Neutrophil (primary cell): Measurements from ENCODE around the gene BCAP31.

ENCODE experiments used
- H3K27ac ChIP-seq: fragments of 200-600 bp; sonication (generic); 2 replicates; pipeline ENCODE4 v1.5.1; 2016; ENCODE audit warnings: mild to moderate bottlenecking, moderate library complexity
- H3K27me3 ChIP-seq: fragments of 200-600 bp; sonication (generic); 2 replicates; pipeline ENCODE4 v1.6.0; 2016; ENCODE audit warnings: mild to moderate bottlenecking
- H3K36me3 ChIP-seq: fragments of 200-600 bp; sonication (generic); 2 replicates; pipeline ENCODE4 v1.5.1; 2017
- H3K4me1 ChIP-seq, 2 experiments: fragments of 200-600 bp in 1 of 2; sonication (generic) in 1 of 2; 1 replicate in 1 of 2; 2 replicates in 1 of 2; pipeline versions ENCODE4 v1.5.1 to v1.6.1; 2013 to 2016; ENCODE audit warnings: low read depth in 1 of 2, low read length in 1 of 2, mild to moderate bottlenecking in 1 of 2, moderate library complexity in 1 of 2; ENCODE audit not compliant: control insufficient read depth in 1 of 2, insufficient read depth in 1 of 2
- H3K4me3 ChIP-seq, 2 experiments: fragments of 200-600 bp in 1 of 2; sonication (generic) in 1 of 2; 1 replicate in 1 of 2; 2 replicates in 1 of 2; pipeline ENCODE4 v1.5.1; 2013 to 2016; ENCODE audit warnings: low read depth in 1 of 2, low read length in 1 of 2, mild to moderate bottlenecking in 1 of 2, moderate library complexity in 1 of 2
- H3K9me3 ChIP-seq: fragments of 200-600 bp; sonication (generic); 2 replicates; pipeline ENCODE4 v1.5.1; 2016
- TF ChIP-seq, protein P1 (sequence below): fragments of 200-600 bp; sonication (generic); IDR thresholded peaks from 2 replicates; pipeline ENCODE4 v1.5.1; 2016; ENCODE audit warnings: antibody characterized with exemption

Gene BCAP31

DNA sequence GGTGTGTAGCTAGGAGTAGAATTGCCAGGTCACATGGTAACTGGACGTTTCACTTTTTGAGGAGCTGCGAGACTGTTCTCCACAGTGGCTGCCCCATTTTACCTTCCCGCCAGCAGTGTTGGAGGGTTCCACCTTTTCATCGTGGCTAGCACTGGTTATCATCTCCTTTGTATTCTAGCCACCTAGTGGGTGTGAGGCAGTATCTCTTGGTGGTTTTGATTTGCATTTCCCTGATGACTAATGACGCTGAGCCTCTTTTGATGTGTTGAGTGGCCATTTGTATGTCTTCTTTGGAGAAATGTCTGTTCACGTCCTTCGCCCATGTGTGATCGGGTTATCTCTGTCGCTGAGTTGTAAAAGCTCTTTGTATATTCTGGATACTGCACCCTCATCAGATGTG lies 11.1 kb upstream of the BCAP31 start:
- Histone ChIP-seq H3K9me3 (no peaks in the 10 kb centered on the region), H3K4me3 (no peak overlapping the region), H3K4me1 (no peaks in the 10 kb centered on the region), H3K27ac (no peak overlapping the region), H3K36me3 (peaks cover 44% of the 10 kb centered on the region), H3K27me3 (no peaks in the 10 kb centered on the region)
- TF ChIP-seq, protein P1, sequence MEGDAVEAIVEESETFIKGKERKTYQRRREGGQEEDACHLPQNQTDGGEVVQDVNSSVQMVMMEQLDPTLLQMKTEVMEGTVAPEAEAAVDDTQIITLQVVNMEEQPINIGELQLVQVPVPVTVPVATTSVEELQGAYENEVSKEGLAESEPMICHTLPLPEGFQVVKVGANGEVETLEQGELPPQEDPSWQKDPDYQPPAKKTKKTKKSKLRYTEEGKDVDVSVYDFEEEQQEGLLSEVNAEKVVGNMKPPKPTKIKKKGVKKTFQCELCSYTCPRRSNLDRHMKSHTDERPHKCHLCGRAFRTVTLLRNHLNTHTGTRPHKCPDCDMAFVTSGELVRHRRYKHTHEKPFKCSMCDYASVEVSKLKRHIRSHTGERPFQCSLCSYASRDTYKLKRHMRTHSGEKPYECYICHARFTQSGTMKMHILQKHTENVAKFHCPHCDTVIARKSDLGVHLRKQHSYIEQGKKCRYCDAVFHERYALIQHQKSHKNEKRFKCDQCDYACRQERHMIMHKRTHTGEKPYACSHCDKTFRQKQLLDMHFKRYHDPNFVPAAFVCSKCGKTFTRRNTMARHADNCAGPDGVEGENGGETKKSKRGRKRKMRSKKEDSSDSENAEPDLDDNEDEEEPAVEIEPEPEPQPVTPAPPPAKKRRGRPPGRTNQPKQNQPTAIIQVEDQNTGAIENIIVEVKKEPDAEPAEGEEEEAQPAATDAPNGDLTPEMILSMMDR = no peak

DNA sequence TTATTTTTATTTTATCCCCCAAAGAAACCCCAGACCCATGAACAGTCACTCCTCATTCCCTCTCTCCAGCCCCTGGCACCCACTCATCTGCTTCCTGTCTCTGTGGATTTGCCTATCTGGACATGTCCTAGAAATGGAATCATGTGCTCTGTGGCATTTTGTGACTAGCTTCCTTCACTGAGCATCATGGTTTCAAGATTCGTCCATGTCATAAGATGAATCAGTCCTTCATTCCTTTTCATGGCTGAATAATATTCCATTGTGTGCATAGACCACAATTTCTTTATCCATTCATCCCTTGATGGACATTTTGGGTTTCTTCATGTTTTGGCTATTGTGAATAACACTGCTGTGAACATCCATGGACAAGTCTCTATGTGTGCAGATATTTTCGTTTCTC lies 10.7 kb upstream of the BCAP31 start:
- no peak overlapping the region for H3K27ac ChIP-seq
- no peaks in the 10 kb centered on the region for H3K9me3 ChIP-seq
- H3K36me3 ChIP-seq = peaks cover 40% of the 10 kb centered on the region
- TF ChIP-seq, protein P1 = no peak
- no peaks in the 10 kb centered on the region for H3K27me3 ChIP-seq
- no peaks in the 10 kb centered on the region for H3K4me1 ChIP-seq
- no peak overlapping the region for H3K4me3 ChIP-seq

DNA sequence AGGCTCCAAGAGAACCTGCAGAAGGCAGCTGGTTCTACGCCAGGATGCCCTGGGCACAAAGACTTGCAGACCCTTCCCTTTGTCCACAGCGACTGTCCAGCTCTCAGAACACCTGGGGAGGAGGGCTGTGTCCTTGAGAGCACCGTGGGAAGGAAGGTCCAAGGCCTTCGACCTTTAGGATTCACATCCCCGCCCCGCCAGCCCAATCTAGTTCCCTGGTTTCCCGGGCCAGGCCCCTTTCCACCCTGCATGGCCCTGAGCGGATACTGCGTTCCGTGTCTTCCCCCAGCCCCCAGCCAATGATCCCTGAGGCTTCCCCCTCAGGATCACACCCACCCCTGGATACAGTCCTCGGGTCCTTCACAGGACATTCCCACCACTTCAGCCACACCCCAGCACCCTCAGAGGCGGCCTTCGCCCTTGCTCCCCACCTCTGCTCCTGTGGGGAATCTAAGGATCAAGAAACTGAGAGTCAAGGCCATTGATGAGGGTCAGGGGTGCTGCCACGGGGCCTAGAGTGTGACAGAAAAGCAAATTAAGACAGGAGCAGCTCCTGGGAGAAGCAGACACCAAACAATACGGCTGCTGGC lies 9.6 kb upstream of the BCAP31 start:
- TF ChIP-seq, protein P1 = no peak
- Histone ChIP-seq H3K27ac (no peak overlapping the region), H3K27me3 (no peaks in the 10 kb centered on the region)

DNA sequence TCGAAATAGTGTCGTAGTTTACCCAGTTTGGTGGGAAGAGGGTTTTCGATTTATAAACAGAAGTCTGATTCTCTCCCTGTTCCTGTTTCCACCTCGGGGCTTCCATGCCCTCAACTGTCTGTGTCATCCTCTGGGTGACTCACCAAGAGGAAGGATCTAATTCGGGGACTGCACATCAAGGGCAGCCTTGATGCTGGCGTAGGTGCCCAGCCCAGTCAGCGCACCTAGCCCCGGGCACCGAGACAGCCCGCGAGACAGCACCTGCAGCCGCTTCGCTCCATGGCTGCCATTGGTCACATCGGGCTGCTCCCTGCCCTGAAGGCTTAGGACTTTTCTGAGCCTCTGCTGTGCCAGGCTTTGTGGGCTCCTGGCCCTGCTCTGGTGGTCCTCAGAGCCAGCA lies 8.2 kb upstream of the BCAP31 start:
- Histone ChIP-seq H3K9me3 (no peaks in the 10 kb centered on the region), H3K4me1 (peaks cover 10% of the 10 kb centered on the region in 2 experiments), H3K36me3 (peaks cover 24% of the 10 kb centered on the region), H3K27ac (no peak overlapping the region), H3K4me3 (no peak overlapping the region), H3K27me3 (no peaks in the 10 kb centered on the region)
- TF ChIP-seq, protein P1 = no peak

More for the DNA sequence above, 9.6 kb upstream of the BCAP31 start:
- Histone ChIP-seq H3K36me3 (peaks cover 36% of the 10 kb centered on the region), H3K9me3 (no peaks in the 10 kb centered on the region), H3K4me3 (no peak overlapping the region), H3K4me1 (no peaks in the 10 kb centered on the region)

DNA sequence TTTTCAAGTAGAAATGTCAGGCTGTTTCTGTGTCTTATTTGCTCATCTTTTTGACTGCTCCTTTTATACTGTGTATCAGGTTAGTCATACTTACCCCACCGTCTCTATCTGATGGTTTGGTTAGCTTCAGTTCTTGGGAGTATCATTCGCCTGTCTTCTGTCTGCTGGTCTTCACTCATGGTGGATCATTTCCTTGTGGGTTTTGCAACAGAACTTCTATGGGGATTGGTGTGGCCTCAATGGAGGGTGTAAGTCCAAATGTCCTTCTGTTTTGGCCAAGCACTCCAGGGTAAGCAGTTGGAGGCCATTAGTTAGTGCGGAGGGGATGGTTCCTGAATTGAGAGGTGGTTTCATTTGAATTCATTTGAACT lies 7.6 kb upstream of the BCAP31 start:
- Histone ChIP-seq H3K4me1 (peaks cover 16% of the 10 kb centered on the region in 2 experiments), H3K36me3 (peaks cover 18% of the 10 kb centered on the region), H3K9me3 (no peaks in the 10 kb centered on the region), H3K4me3 (no peak overlapping the region), H3K27ac (no peak overlapping the region), H3K27me3 (no peaks in the 10 kb centered on the region)
- TF ChIP-seq, protein P1 = no peak
